Astrocyte (in vitro differentiated cells and primary cell): ENCODE measurements around the gene C10orf143. TPM values are rescaled to one million over a fixed set of nuclear protein-coding genes. Genes with fewer than 3 reads are reported as not detected.
A peak's percentile ranks its signal among the peaks of the same experiment; 100 is the strongest.

Experiments
- DNase-seq: peaks from one replicate; pipeline ENCODE4 v3.0.0-alpha.2; 2010; ENCODE audit warnings: low read depth
- FAIRE-seq: peaks from 2 replicates; lab custom pipeline; 2011; peaks lifted over from hg19 to GRCh38; lab: Jason Lieb, UNC
- H2AFZ ChIP-seq: 2 replicates; pipeline ENCODE4 v1.6.0; 2012; ENCODE audit warnings: low read depth, low read length, inconsistent platforms
- H3K27ac ChIP-seq: 2 replicates; pipeline ENCODE4 v1.5.1; 2011; ENCODE audit warnings: low read depth, low read length, inconsistent platforms
- H3K27me3 ChIP-seq: 2 replicates; pipeline ENCODE4 v1.6.0; 2011; ENCODE audit warnings: low read length, inconsistent platforms; ENCODE audit not compliant: insufficient read depth
- H3K36me3 ChIP-seq: 2 replicates; pipeline ENCODE4 v1.5.1; 2011; ENCODE audit warnings: low read length, inconsistent platforms; ENCODE audit not compliant: insufficient read depth
- H3K4me1 ChIP-seq: 2 replicates; pipeline ENCODE4 v1.5.1; 2011; ENCODE audit warnings: low read length, inconsistent platforms; ENCODE audit not compliant: insufficient read depth
- H3K4me2 ChIP-seq: 2 replicates; pipeline ENCODE4 v1.6.0; 2012; ENCODE audit warnings: low read length, inconsistent platforms
- H3K4me3 ChIP-seq: 2 replicates; pipeline ENCODE4 v1.5.1; 2011; ENCODE audit warnings: low read depth, mild to moderate bottlenecking, low read length, inconsistent platforms; ENCODE audit not compliant: insufficient read depth
- H3K79me2 ChIP-seq: 2 replicates; pipeline ENCODE4 v1.6.0; 2012; ENCODE audit warnings: mild to moderate bottlenecking, low read length, inconsistent platforms; ENCODE audit not compliant: insufficient read depth
- H3K9ac ChIP-seq: 2 replicates; pipeline ENCODE4 v1.6.0; 2012; ENCODE audit warnings: mild to moderate bottlenecking, low read length, inconsistent platforms
- H3K9me3 ChIP-seq: 2 replicates; pipeline ENCODE4 v1.5.1; 2012; ENCODE audit warnings: low read depth, mild to moderate bottlenecking, low read length, inconsistent platforms; ENCODE audit not compliant: insufficient read depth
- H4K20me1 ChIP-seq: 2 replicates; pipeline ENCODE4 v1.6.0; 2012; ENCODE audit warnings: low read length, inconsistent platforms; ENCODE audit not compliant: insufficient read depth
- H3K27ac Mint-ChIP-seq: one replicate; pipeline ENCODE4 v1.8.0; 2021; ENCODE audit warnings: mild to moderate bottlenecking, mixed read lengths; ENCODE audit not compliant: unreplicated experiment
- H3K27me3 Mint-ChIP-seq: one replicate; pipeline ENCODE4 v1.8.0; 2021; ENCODE audit warnings: low read depth, mixed read lengths; ENCODE audit not compliant: unreplicated experiment
- H3K36me3 Mint-ChIP-seq: one replicate; pipeline ENCODE4 v1.8.0; 2021; ENCODE audit warnings: low read depth, mixed read lengths; ENCODE audit not compliant: unreplicated experiment
- H3K4me1 Mint-ChIP-seq: one replicate; pipeline ENCODE4 v1.8.0; 2021; ENCODE audit warnings: low read depth, mixed read lengths; ENCODE audit not compliant: unreplicated experiment
- H3K4me3 Mint-ChIP-seq: one replicate; pipeline ENCODE4 v1.8.0; 2021; ENCODE audit warnings: mild to moderate bottlenecking, moderate library complexity, mixed read lengths; ENCODE audit not compliant: unreplicated experiment
- H3K9me3 Mint-ChIP-seq: one replicate; pipeline ENCODE4 v1.8.0; 2021; ENCODE audit warnings: mild to moderate bottlenecking, mixed read lengths; ENCODE audit not compliant: unreplicated experiment
- CTCF ChIP-seq: IDR thresholded peaks from 2 replicates; pipeline ENCODE4 v1.5.1; 2011; ENCODE audit warnings: low read depth, mild to moderate bottlenecking, inconsistent platforms, low read length, moderate library complexity; ENCODE audit not compliant: insufficient read depth
- EZH2 ChIP-seq: IDR thresholded peaks from 2 replicates; pipeline ENCODE4 v1.6.1; 2012; ENCODE audit warnings: mild to moderate bottlenecking, low read length, inconsistent platforms; ENCODE audit not compliant: insufficient read depth
- total RNA-seq: library from RNA; stranded (reverse); gene quantifications from 2 replicates; pipeline ENCODE4 v1.2.1, GENCODE V29; 2021

Gene C10orf143
- total RNA-seq, 1 donor from 2014 or later, result 0.73 TPM

- Histone ChIP-seq H4K20me1 (peaks cover 84% of the 10 kb centered on the region), H3K27me3 (no peaks in the 10 kb centered on the region), H3K79me2 (peaks cover 95% of the 10 kb centered on the region), H3K4me1 (peaks cover 15% of the 10 kb centered on the region), H3K4me2 (no peak overlapping the region), H3K36me3 (peaks cover 2% of the 10 kb centered on the region), H3K4me3 (no peak overlapping the region), H3K9me3 (no peaks in the 10 kb centered on the region), H3K27ac (no peak overlapping the region), H2AFZ (no peak overlapping the region), H3K9ac (no peak overlapping the region)
- H3K4me1 Mint-ChIP-seq, result peaks cover 41% of the 10 kb centered on the region
- peaks cover 2% of the 10 kb centered on the region for H3K36me3 Mint-ChIP-seq
- FAIRE-seq (no peak), DNase-seq (no peak)
- no peaks in the 10 kb centered on the region for H3K9me3 Mint-ChIP-seq
- H3K4me3 Mint-ChIP-seq, result no peak overlapping the region
- TF ChIP-seq EZH2 (no peak), CTCF (no peak)
- no peaks in the 10 kb centered on the region for H3K27me3 Mint-ChIP-seq
- peak overlapping the region; percentile 69 for H3K27ac Mint-ChIP-seq
Measured at GRCh38 chr10:130141038-130141437, 30.4 kb upstream of the C10orf143 start.

- TF ChIP-seq CTCF, result no peak
- TF ChIP-seq EZH2, result no peak
- Histone ChIP-seq H3K9me3 (no peaks in the 10 kb centered on the region), H3K4me3 (no peak overlapping the region), H3K36me3 (peaks cover 2% of the 10 kb centered on the region), H2AFZ (no peak overlapping the region), H3K27ac (no peak overlapping the region), H4K20me1 (peaks cover 80% of the 10 kb centered on the region), H3K9ac (no peak overlapping the region), H3K4me2 (no peak overlapping the region), H3K79me2 (peaks cover 91% of the 10 kb centered on the region), H3K27me3 (no peaks in the 10 kb centered on the region), H3K4me1 (peaks cover 15% of the 10 kb centered on the region)
- no peak overlapping the region for H3K27ac Mint-ChIP-seq
- no peak overlapping the region for H3K4me3 Mint-ChIP-seq
- H3K27me3 Mint-ChIP-seq, result no peaks in the 10 kb centered on the region
- H3K36me3 Mint-ChIP-seq, result peaks cover 2% of the 10 kb centered on the region
- FAIRE-seq, result no peak
- no peaks in the 10 kb centered on the region for H3K9me3 Mint-ChIP-seq
- DNase-seq, result no peak
- H3K4me1 Mint-ChIP-seq, result peaks cover 39% of the 10 kb centered on the region
Measured at GRCh38 chr10:130140425-130140824, 29.8 kb upstream of the C10orf143 start.

GRCh38 chr10:130138479-130138866 lies 27.8 kb upstream of the C10orf143 start:
- peaks cover 3% of the 10 kb centered on the region for H3K27me3 Mint-ChIP-seq
- Histone ChIP-seq H3K9me3 (no peaks in the 10 kb centered on the region), H4K20me1 (peaks cover 63% of the 10 kb centered on the region), H3K4me3 (no peak overlapping the region), H3K9ac (peak overlapping the region; percentile 91), H3K27me3 (no peaks in the 10 kb centered on the region), H3K79me2 (peaks cover 73% of the 10 kb centered on the region), H2AFZ (no peak overlapping the region), H3K4me2 (peak overlapping the region; percentile 99), H3K27ac (peak overlapping the region; percentile 82), H3K36me3 (peaks cover 2% of the 10 kb centered on the region), H3K4me1 (peaks cover 15% of the 10 kb centered on the region)
- peak overlapping the region; percentile 79 for H3K27ac Mint-ChIP-seq
- DNase-seq (peak; percentile 50), FAIRE-seq (no peak)
- TF ChIP-seq EZH2 (no peak), CTCF (no peak)
- H3K4me1 Mint-ChIP-seq, result peaks cover 39% of the 10 kb centered on the region
- H3K9me3 Mint-ChIP-seq, result no peaks in the 10 kb centered on the region
- no peaks in the 10 kb centered on the region for H3K36me3 Mint-ChIP-seq
- peak overlapping the region; percentile 95 for H3K4me3 Mint-ChIP-seq
